Vagina (tissue), 2 donors: Measurements from ENCODE around the gene MYL5. TPM values are rescaled to one million over a fixed set of nuclear protein-coding genes. Genes with fewer than 3 reads are reported as not detected.
A peak's percentile ranks its signal among the peaks of the same experiment; 100 is the strongest.

Experiments used
- DNase-seq, 2 donors: peaks; one replicate each; pipeline ENCODE4 v3.0.0-alpha.2; 2017; ENCODE audit errors: extremely low spot score in 2 of 2
- H3K27ac ChIP-seq: fragments of 200-600 bp; sonication (generic); one replicate; pipeline ENCODE4 v1.5.1; 2019
- H3K27me3 ChIP-seq: fragments of 200-600 bp; sonication (generic); one replicate; pipeline ENCODE4 v1.5.1; 2019
- H3K36me3 ChIP-seq, 2 donors: fragments of 200-600 bp; sonication (generic); one replicate each; pipeline ENCODE4 v1.5.1; 2017 to 2019
- H3K4me1 ChIP-seq: fragments of 200-600 bp; sonication (generic); one replicate; pipeline ENCODE4 v1.5.1; 2019
- H3K4me3 ChIP-seq, 2 donors: fragments of 200-600 bp; sonication (generic); 1 replicate in 1 of 2; 2 replicates in 1 of 2; pipeline ENCODE4 v1.5.1; 2016 to 2019
- H3K9me3 ChIP-seq: fragments of 200-600 bp; sonication (generic); one replicate; pipeline ENCODE4 v1.5.1; 2019
- CTCF ChIP-seq, 3 experiments: fragments of 450-650 bp in 2 of 3; fragments of 200-600 bp in 1 of 3; sonication (generic) in 1 of 3; IDR thresholded peaks; one replicate each; pipeline ENCODE4 v1.5.1; 2017 to 2019; ENCODE audit warnings: antibody characterized with exemption in 3 of 3, mild to moderate bottlenecking in 2 of 3, moderate library complexity in 2 of 3
- POLR2A ChIP-seq, 2 donors: fragments of 450-650 bp; IDR thresholded peaks; one replicate each; pipeline ENCODE4 v1.6.1; 2017; ENCODE audit warnings: antibody characterized with exemption in 2 of 2, mild to moderate bottlenecking in 2 of 2, moderate library complexity in 2 of 2
- POLR2AphosphoS5 ChIP-seq, 2 donors: sonication (generic); formaldehyde crosslinking; IDR thresholded peaks; one replicate each; pipeline ENCODE4 v1.9.0; 2017; ENCODE audit warnings: antibody characterized with exemption in 2 of 2, mild to moderate bottlenecking in 2 of 2, low read depth in 1 of 2; ENCODE audit not compliant: insufficient read depth in 1 of 2
- intact Hi-C: fragments of 100-400 bp; cut with DNase I; formaldehyde crosslinking; loops from one replicate; pipeline ENCODE4 v1.15.1; 2023
- total RNA-seq: library from RNA; depleted of rRNA; stranded (reverse); fragments of >200 nt; gene quantifications from one replicate; pipeline ENCODE4 v1.2.3, GENCODE V29; 2016

Gene MYL5
- total RNA-seq, 1 donor from 2014 or later = 3.4 TPM

GRCh38 chr4:664713-665231, 9.6 kb upstream of the MYL5 start:
- Histone ChIP-seq H3K27ac (no peak overlapping the region), H3K9me3 (no peaks in the 10 kb centered on the region), H3K27me3 (no peaks in the 10 kb centered on the region), H3K36me3 (no peaks in the 10 kb centered on the region), H3K4me1 (peaks cover 17% of the 10 kb centered on the region), H3K4me3 (peak overlapping the region in 1 of 2 donors; percentile 71)
- TF ChIP-seq POLR2A (IDR thresholded peaks at IDR 0.05) (no peak), POLR2AphosphoS5 (IDR thresholded peaks at IDR 0.05; ENCODE audit: insufficient read depth in 1 of 2, low read depth in 1 of 2) (no peak), CTCF (IDR thresholded peaks at IDR 0.05) (no peak)
- no peak for DNase-seq
- intact Hi-C loops = no loop called here

- H3K9me3 ChIP-seq = no peaks in the 10 kb centered on the region
- DNase-seq = no peak
- H3K36me3 ChIP-seq = no peaks in the 10 kb centered on the region
- H3K27ac ChIP-seq = no peak overlapping the region
- peaks cover 17% of the 10 kb centered on the region for H3K4me1 ChIP-seq
- TF ChIP-seq CTCF (IDR thresholded peaks at IDR 0.05) (no peak), POLR2A (IDR thresholded peaks at IDR 0.05) (no peak), POLR2AphosphoS5 (IDR thresholded peaks at IDR 0.05; ENCODE audit: insufficient read depth in 1 of 2, low read depth in 1 of 2) (no peak)
- no peak overlapping the region for H3K4me3 ChIP-seq
- H3K27me3 ChIP-seq = no peaks in the 10 kb centered on the region
- intact Hi-C loops = no loop called here
Measured at GRCh38 chr4:665381-665750, 9.0 kb upstream of the MYL5 start.

- TF ChIP-seq POLR2AphosphoS5 (IDR thresholded peaks at IDR 0.05; ENCODE audit: insufficient read depth in 1 of 2, low read depth in 1 of 2) = no peak
- TF ChIP-seq POLR2A (IDR thresholded peaks at IDR 0.05) = no peak
- TF ChIP-seq CTCF (IDR thresholded peaks at IDR 0.05) = no peak
- peaks cover 17% of the 10 kb centered on the region for H3K4me1 ChIP-seq
- intact Hi-C loops = no loop called here
- no peak for DNase-seq
- H3K36me3 ChIP-seq = peaks cover 0 to 2% of the 10 kb centered on the region in 2 donors
- H3K27ac ChIP-seq = no peak overlapping the region
- no peaks in the 10 kb centered on the region for H3K27me3 ChIP-seq
- H3K4me3 ChIP-seq = no peak overlapping the region
- no peaks in the 10 kb centered on the region for H3K9me3 ChIP-seq
Measured at GRCh38 chr4:665751-666435, 8.4 kb upstream of the MYL5 start.

- H3K27ac ChIP-seq = no peak overlapping the region
- DNase-seq = no peak
- TF ChIP-seq POLR2AphosphoS5 (IDR thresholded peaks at IDR 0.05; ENCODE audit: insufficient read depth in 1 of 2, low read depth in 1 of 2) (no peak), POLR2A (IDR thresholded peaks at IDR 0.05) (no peak), CTCF (IDR thresholded peaks at IDR 0.05) (no peak)
- peaks cover 17% of the 10 kb centered on the region for H3K4me1 ChIP-seq
- intact Hi-C loops = no loop called here
- H3K9me3 ChIP-seq = no peaks in the 10 kb centered on the region
- peaks cover 0 to 7% of the 10 kb centered on the region in 2 donors for H3K36me3 ChIP-seq
- no peak overlapping the region for H3K4me3 ChIP-seq
- no peaks in the 10 kb centered on the region for H3K27me3 ChIP-seq
Measured at GRCh38 chr4:666436-666810, 7.9 kb upstream of the MYL5 start.

GRCh38 chr4:666822-667544, 7.4 kb upstream of the MYL5 start:
- no peak for DNase-seq
- no peak overlapping the region for H3K27ac ChIP-seq
- H3K4me1 ChIP-seq = peaks cover 17% of the 10 kb centered on the region
- H3K36me3 ChIP-seq = peaks cover 0 to 13% of the 10 kb centered on the region in 2 donors
- intact Hi-C loops = no loop called here
- no peaks in the 10 kb centered on the region for H3K27me3 ChIP-seq
- H3K9me3 ChIP-seq = no peaks in the 10 kb centered on the region
- TF ChIP-seq CTCF (IDR thresholded peaks at IDR 0.05) (no peak), POLR2A (IDR thresholded peaks at IDR 0.05) (no peak), POLR2AphosphoS5 (IDR thresholded peaks at IDR 0.05; ENCODE audit: insufficient read depth in 1 of 2, low read depth in 1 of 2) (no peak)
- H3K4me3 ChIP-seq = no peak overlapping the region
